HG02610 (cell line): ENCODE results near the gene FRMD1.
"Not testable (repeated sequence)": the region's sequence is repeated elsewhere in the genome, so short reads cannot be mapped to it uniquely, and the experiment has no call there.

Source experiments
- ATAC-seq: cut with Tn5 transposase; IDR thresholded peaks from one replicate; pipeline ENCODE4 v1.9.1; 2021; ENCODE audit warnings: mild to moderate bottlenecking, moderate library complexity; ENCODE audit not compliant: unreplicated experiment

Gene FRMD1

DNA sequence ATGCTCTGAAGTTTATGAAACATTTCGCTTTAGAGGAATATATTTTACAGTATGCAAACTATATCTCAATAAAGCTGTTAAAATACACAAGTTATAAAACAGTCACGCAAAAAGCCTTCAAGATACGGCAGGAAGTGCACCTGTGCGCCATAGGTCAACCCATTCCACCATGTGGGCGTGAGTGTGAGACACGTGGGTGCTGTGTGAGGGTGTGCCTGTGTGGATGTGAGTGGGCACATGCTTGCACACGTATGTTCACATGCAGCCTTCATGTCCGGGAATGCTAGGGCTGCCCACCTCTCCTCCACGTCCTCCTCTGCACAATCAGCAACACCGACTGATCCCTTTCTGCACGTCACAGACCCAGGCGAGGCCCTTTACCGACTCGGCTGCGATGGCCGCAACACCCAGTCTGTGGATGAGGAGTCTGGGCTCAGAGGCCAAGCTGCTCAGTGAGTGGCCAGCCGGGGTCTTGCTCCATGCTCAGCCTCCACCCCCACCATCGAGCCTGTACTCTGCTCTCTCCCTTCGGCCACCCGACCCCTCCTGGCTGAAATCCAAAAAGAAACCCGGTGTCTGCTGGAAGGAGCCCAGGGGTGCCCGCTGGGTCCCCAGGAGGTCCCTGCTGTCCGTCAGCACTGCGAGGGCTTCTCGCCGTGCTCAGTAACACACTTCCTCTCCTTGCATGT, 3.0 kb upstream of the FRMD1 start:
- ATAC-seq, result no peak

DNA sequence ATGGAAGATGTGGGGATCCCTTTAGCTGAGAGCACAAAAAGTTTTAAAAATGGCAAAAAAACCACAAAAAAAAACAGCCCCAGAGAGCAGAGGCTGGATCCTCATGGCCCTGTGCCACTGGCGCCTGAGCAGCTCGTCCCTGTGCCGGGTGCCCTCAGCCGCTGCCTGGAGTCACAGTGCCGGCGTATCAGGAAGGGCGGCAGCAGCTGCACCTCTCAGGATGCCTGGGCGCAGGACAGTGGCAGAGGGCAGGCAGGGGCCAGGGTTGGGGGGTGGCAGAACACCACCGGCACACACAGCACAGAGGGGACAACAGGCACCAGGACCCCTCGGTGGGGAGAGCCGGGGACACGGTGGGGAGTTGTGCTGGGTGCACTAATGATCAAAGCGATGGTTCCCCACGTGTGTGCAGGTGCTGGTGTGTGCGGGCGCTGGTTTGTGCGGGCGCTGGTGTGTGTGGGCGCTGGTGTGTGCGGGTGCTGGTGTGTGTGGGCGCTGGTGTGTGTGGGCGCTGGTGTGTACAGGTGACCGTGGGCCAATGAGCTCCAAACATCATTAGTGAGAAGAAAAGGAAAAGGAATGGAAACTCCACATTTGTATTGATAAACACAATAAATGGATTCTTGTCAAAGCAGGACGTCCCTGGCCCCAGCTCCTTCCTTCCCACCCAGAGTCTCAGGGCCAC, 1.5 kb upstream of the FRMD1 start:
- ATAC-seq, result no peak

DNA sequence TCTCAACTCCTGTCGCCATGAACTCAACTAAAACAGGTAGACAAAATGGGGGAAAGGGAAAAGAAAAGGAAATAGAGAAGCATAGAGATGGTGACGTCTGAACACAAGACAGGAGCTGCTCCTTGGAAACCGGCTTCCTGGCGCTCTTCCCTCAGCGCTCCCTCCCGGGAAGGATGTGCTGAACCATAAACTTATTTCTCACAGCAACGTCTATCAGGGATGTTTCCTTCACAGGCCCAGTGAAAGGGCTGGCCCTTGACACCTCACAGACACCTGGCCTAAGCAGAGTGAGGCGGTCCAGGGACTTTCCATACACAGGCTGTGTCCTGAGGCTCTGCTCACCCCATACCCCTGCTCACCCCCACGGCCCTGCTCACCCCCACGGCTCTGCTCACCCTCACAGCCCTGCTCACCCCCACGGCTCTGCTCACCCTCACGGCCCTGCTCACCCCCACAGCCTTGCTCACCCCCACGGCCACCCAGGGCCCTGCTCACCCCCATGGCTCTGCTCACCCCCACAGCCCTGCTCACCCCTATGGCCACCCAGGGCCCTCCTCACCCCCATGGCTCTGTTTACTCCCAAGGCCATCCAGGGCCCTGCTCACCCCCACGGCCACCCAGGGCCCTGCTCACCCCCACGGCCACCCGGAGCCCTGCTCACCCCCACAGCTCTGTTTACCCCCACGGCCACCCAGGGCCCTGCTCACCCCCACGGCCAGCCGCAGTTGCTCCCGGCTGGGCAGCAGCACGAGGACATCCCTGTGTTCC, 653 bp downstream of the FRMD1 start:
- no peak for ATAC-seq

DNA sequence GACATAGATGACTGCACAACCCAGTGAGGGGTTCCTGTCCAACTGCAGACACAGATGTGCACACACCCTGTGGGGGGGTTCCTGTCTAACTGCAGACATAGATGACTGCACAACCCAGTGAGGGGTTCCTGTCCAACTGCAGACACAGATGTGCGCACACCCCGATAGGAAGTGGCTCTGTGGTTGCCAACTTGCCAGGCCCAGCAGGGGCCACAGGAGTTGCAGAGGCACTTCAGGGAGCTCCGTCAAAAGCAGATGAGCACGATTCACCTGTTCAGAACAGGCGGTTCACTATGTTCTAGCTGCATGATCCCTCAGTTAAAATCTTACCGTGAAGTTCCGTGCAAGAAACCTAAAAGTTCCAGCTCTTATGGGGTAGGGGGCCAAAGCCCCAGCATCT, 1.6 kb downstream of the FRMD1 start:
- ATAC-seq, result not testable (repeated sequence)

GRCh38 chr6:168075787-168076202, 3.2 kb downstream of the FRMD1 start:
- ATAC-seq, result no peak

- no peak for ATAC-seq
Observed at GRCh38 chr6:168075216-168075615, 3.8 kb downstream of the FRMD1 start.

DNA sequence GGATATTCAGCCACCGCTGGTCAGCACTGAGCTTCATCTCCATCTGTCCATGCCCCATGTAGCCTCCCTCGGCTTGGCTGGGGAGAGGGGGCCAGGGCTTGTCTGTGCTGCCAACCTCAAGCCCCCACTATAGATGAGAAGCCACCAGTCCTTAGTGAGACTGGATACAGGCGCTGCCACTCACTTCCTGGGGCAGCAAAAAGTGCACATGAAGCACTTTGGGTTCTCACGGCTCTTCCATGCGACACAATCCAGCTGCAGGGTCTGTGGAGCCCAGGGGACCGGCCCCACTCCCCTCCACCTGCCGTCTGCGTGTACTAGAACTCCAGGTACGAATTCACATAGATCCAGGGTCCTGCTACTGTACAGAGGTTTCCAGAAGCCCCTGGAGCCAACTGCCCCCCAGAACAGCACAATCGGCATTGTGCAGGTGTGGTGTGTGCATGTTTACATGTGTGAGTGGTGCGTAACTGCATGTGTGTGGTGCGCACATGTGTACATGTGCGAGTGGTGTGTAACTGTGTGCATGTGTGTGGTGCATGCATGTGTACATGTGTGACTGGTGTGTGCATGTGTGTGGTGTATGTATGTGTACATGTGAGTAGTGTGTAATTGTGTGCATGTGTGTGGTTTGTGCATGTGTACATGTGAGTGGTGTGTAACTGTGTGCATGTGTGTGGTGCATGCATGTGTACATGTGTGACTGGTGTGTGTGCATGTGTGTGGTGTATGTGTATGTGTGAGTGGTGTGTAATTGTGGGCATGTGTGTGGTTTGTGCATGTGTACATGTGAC, 4.9 kb downstream of the FRMD1 start:
- no peak for ATAC-seq

GRCh38 chr6:168072730-168073129, 6.3 kb downstream of the FRMD1 start:
- no peak for ATAC-seq

GRCh38 chr6:168072261-168072660, 6.8 kb downstream of the FRMD1 start:
- ATAC-seq, result no peak

DNA sequence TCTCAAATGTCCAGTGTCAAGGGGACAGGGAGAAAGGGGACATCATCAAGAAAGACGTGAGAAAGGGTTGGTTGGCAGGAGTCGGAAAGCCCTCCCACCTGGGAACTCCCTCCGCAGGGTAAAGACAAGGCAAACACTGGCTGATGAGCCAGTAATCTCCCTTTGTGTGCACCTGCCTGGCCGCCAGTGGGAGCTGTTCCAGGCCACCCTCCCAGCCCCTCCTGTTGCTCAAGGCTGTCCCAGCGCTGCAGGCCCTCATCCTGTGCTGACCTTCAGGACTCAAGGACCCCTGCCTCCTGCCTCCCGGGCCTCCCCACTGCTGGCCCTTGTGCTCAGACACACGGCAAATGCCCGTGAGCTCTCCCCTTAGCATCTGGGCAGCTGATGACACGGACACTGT, 7.4 kb downstream of the FRMD1 start:
- ATAC-seq, result no peak

- ATAC-seq, result no peak
Observed at GRCh38 chr6:168070804-168071203, 8.2 kb downstream of the FRMD1 start.

DNA sequence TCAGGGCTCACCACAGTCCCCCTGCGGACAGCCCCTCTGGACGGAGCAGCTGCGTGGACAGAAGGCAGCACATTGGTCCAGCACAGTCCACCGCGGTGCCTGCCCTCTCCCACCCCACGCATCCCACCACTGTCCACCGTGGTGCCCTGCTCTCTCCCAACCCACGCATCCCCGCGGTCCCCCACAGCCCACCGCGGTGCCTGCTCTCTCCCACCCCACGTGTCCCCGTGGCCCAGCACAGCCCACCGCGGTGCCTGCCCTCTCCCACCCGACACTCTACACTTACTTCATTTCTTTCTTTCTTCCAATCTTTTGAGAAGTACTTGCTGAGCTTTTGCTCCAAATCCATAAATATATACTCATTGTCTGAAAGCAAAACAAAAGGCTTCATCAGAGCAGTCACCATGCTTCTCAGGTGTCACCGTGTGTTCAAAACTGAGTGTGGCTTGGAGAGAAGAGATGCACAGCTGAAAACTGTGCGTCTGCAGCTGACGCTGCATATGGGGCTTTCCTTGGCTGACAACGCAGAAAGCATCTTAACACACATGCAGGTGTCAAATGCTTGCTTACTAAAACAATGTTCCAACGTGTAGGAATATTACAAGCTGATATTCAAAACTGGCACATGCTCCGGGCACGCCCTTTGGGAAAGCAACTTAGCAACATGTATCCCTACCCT, 11.8 kb downstream of the FRMD1 start:
- no peak for ATAC-seq

- ATAC-seq, result no peak
Observed at GRCh38 chr6:168064226-168064807, 14.7 kb downstream of the FRMD1 start.

GRCh38 chr6:168063431-168063830, 15.6 kb downstream of the FRMD1 start:
- no peak for ATAC-seq

DNA sequence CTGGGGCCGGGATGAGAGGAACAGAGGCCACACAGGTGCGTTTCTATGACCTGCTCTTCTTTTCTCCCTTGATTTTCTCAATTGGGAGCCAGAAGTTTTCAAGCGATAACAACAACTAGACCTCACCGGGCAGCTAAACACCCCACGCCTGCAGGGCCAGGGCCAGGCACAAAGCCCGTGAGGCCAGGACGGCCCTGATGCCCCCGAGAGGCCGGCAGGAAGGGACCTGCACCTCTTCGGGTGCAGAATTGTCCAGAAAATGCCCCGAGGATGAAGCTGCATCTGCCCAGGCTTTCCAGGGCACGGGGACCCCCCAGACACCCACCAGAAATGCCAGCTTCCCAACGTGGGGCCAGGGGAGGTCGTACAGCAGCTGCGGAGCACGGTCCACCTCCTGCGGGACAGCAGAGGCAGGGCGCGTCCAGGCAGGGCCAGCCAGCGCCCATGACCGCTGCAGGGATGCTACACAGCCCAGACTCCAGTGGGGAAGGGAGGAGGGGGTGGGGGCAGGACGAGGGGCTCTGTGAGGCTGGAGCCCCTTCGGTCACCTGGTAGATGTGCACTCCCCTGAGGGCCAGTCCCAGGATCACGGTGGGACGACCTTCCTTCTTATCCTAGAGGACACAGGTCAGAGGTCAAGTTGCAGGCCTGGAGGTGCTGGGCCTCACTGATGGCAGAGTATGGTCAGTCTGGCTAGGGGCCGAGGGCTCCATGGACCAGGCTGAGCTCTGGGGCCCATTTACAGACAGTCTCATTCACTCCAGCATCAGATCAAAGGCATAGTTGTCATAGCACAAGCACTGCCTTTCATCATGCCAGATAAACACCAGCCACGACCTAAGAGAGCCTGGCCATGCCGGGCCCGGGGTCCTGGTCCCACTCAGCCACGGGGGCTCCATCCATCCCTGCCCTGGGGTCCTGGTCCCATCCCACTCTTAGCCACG, 16.4 kb downstream of the FRMD1 start:
- no peak for ATAC-seq

- ATAC-seq, result no peak
Observed at GRCh38 chr6:168061269-168062210, 17.5 kb downstream of the FRMD1 start.

DNA sequence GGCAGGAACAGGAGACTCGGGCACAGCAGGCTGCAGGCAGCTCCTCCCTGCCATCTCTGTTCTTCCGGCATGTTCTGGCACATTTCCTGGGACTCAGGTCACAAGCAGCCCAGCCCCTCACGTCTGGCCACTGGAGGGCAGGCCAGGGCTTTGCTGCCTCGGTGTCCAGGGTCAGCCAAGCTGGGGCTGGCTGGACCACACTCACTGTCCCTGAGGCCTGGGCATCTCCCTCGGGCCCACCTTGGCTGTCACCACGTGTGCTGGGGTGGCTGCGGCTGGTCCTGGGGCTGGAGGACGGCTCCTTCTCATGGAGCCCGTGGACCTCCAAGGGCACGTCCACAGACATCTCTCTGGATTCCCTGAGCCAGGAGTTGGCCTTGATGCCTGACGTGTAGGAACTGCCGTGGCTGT, 18.5 kb downstream of the FRMD1 start:
- no peak for ATAC-seq
